GM12874 (cell line): ENCODE results near the gene LRPPRC.

Experiments
- CTCF ChIP-seq: IDR thresholded peaks from 2 replicates; pipeline ENCODE4 v1.5.1; 2011; ENCODE audit warnings: low read depth, mild to moderate bottlenecking, control low read depth, low read length, moderate library complexity; ENCODE audit not compliant: insufficient read depth

LRPPRC gene

DNA sequence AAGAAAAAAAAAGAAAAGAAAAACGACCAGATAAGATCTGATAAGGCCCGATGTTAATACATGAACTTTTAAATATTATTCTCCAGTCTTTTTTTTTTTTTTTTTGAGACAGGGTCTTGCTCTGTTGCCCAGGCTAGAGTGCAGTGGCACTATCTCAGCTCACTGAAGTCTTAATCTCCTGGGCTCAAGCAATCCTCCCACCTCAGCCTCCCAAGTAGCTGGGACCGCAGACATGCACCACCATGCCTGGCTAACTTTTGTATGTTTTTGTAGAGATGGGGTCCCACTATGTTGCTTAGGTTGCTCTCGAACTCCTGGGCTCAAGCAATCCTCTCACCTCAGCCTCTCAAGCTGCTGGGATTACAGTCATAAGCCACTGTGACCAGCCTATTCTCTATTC, 158.8 kb downstream of the LRPPRC start:
- no peak for TF ChIP-seq CTCF
